DND-41 (cell line): ENCODE data around the gene CD164.

Experiments
- EZH2 ChIP-seq: IDR thresholded peaks from 3 replicates; pipeline ENCODE4 v1.6.1; 2012; ENCODE audit warnings: borderline replicate concordance, low read depth, mild to moderate bottlenecking, moderate library complexity, low read length, inconsistent platforms; ENCODE audit not compliant: severe bottlenecking
- TF ChIP-seq, protein P1 (sequence below): IDR thresholded peaks from 2 replicates; pipeline ENCODE4 v1.5.1; 2012; ENCODE audit warnings: borderline replicate concordance, low read length, moderate library complexity, mild to moderate bottlenecking; ENCODE audit not compliant: poor library complexity, severe bottlenecking; ENCODE audit errors: extremely low read depth

DNA sequence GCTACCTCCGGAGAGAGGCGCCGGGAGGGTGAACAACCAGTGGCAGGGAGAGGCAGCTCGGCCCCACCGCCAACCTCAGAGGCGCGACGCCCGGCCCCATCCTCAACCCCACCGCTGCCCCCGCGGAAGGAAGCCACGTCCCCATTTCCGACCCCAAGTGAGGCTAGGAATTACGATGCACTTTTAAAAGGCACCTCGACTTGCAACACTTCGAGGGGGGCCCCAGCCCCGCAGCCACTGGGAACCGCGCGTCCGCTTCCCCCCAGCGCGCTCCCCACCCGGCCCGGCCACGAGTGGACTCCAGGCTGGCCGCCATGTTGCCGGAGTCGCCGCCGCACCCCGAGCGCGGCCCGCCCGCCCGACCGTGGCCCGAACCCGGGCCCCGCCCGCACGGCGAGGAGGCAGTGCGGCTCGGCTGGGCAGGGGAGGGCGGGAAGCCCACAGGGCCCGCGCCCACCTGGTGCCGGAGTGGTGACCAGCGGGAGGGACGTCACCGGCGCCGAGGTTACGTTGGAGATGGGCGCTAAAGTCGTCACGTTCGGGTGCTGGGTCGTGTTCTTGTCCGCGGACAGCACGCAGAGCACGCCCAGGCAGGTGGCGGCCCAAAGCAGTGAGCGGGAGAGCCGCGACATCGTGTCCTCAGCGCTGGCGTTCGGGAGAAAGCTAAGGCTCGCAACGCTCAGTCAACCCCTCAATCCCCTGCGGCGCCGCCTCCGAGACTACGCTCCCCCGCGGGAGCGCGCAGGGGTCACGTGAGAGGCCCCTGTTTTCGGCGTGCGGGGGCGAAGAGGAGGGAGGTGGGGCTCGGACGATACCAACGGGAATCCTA is at the start of gene CD164:
- TF ChIP-seq, protein P1, sequence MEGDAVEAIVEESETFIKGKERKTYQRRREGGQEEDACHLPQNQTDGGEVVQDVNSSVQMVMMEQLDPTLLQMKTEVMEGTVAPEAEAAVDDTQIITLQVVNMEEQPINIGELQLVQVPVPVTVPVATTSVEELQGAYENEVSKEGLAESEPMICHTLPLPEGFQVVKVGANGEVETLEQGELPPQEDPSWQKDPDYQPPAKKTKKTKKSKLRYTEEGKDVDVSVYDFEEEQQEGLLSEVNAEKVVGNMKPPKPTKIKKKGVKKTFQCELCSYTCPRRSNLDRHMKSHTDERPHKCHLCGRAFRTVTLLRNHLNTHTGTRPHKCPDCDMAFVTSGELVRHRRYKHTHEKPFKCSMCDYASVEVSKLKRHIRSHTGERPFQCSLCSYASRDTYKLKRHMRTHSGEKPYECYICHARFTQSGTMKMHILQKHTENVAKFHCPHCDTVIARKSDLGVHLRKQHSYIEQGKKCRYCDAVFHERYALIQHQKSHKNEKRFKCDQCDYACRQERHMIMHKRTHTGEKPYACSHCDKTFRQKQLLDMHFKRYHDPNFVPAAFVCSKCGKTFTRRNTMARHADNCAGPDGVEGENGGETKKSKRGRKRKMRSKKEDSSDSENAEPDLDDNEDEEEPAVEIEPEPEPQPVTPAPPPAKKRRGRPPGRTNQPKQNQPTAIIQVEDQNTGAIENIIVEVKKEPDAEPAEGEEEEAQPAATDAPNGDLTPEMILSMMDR: no peak
- TF ChIP-seq EZH2: no peak
